Smooth muscle cell (in vitro differentiated cells): ENCODE results near the gene DOCK3. TPM values are rescaled to one million over a fixed set of nuclear protein-coding genes. Genes with fewer than 3 reads are reported as not detected.

Experiments used
- DNase-seq: peaks from one replicate; lab custom pipeline; 2025; ENCODE audit not compliant: unreplicated experiment; lab: John Stamatoyannopoulos, UW
- H2AFZ ChIP-seq: fragments of 200-600 bp; sonication (generic); 2 replicates; pipeline ENCODE4 v1.6.0; 2016; ENCODE audit warnings: antibody characterized with exemption, low read depth, mild to moderate bottlenecking
- H3F3A ChIP-seq: fragments of 200-600 bp; sonication (generic); 2 replicates; pipeline ENCODE4 v1.6.0; 2017; ENCODE audit warnings: antibody characterized with exemption, low read depth
- H3K27ac ChIP-seq: fragments of 200-600 bp; sonication (generic); 2 replicates; pipeline ENCODE4 v1.5.1; 2016; ENCODE audit warnings: low read depth, mild to moderate bottlenecking
- H3K27me3 ChIP-seq: fragments of 200-600 bp; sonication (generic); 2 replicates; pipeline ENCODE4 v1.6.1; 2016; ENCODE audit warnings: low read depth, mild to moderate bottlenecking
- H3K36me3 ChIP-seq: fragments of 200-600 bp; sonication (generic); 2 replicates; pipeline ENCODE4 v1.5.1; 2016; ENCODE audit warnings: low read depth
- H3K4me1 ChIP-seq: fragments of 200-600 bp; sonication (generic); 2 replicates; pipeline ENCODE4 v1.5.1; 2016; ENCODE audit warnings: low read depth
- H3K4me2 ChIP-seq: fragments of 200-600 bp; sonication (generic); 2 replicates; pipeline ENCODE4 v1.6.0; 2016; ENCODE audit warnings: mild to moderate bottlenecking
- H3K4me3 ChIP-seq: fragments of 200-600 bp; sonication (generic); 2 replicates; pipeline ENCODE4 v1.5.1; 2016; ENCODE audit warnings: mild to moderate bottlenecking
- H3K79me2 ChIP-seq: fragments of 200-600 bp; sonication (generic); 2 replicates; pipeline ENCODE4 v1.6.0; 2016; ENCODE audit warnings: low read depth, mild to moderate bottlenecking
- H3K9ac ChIP-seq: fragments of 200-600 bp; sonication (generic); 2 replicates; pipeline ENCODE4 v1.6.0; 2016; ENCODE audit warnings: low read depth
- H3K9me3 ChIP-seq: fragments of 200-600 bp; sonication (generic); replicated peaks from 2 replicates; pipeline ENCODE4 v1.5.1; 2016; ENCODE audit warnings: low read depth
- H4K20me1 ChIP-seq: fragments of 200-600 bp; sonication (generic); 2 replicates; pipeline ENCODE4 v1.6.0; 2016; ENCODE audit warnings: low read depth
- CTCF ChIP-seq: fragments of 200-600 bp; sonication (generic); IDR thresholded peaks from 2 replicates; pipeline ENCODE4 v1.5.1; 2017; ENCODE audit warnings: borderline replicate concordance, mild to moderate bottlenecking, antibody characterized with exemption; ENCODE audit not compliant: insufficient read depth, poor library complexity, severe bottlenecking
- WGBS: methylation state at CpG from one replicate; pipeline ENCODE4 v1.1.7; 2016; ENCODE audit warnings: low lambda C conversion rate; 5-methylcytosine and 5-hydroxymethylcytosine counted together
- polyA plus RNA-seq: library from polyadenylated mRNA; unstranded; fragments of >200 nt; fragmentation: Nextera tagmentation; extraction: Ambion mirVana; gene quantifications from 2 replicates; pipeline ENCODE4 v1.2.1, GENCODE V29; 2016
- total RNA-seq: library from RNA; depleted of rRNA; stranded (reverse); fragments of >200 nt; gene quantifications from 2 replicates; pipeline ENCODE4 v1.2.3, GENCODE V29; 2014

The DOCK3 gene
- total and polyA plus RNA-seq, 2 experiments from 2014 or later: 0.29 to 2.2 TPM

GRCh38 chr3:50672656-50673055 lies 2.1 kb upstream of the DOCK3 start:
- H3K4me2 ChIP-seq: no peak overlapping the region
- H3K36me3 ChIP-seq: no peaks in the 10 kb centered on the region
- no peak overlapping the region for H3K4me3 ChIP-seq
- TF ChIP-seq CTCF: no peak
- 93% methylated on average over 3 of the region's 3 CpGs for WGBS
- no peak overlapping the region for H3K27ac ChIP-seq
- no peaks in the 10 kb centered on the region for H3K9me3 ChIP-seq
- peaks cover 19% of the 10 kb centered on the region for H3K4me1 ChIP-seq
- peaks cover 3% of the 10 kb centered on the region for H3F3A ChIP-seq
- no peak overlapping the region for H3K9ac ChIP-seq
- peaks cover 51% of the 10 kb centered on the region for H3K27me3 ChIP-seq
- DNase-seq: no peak
- no peak overlapping the region for H2AFZ ChIP-seq
- H3K79me2 ChIP-seq: no peaks in the 10 kb centered on the region
- H4K20me1 ChIP-seq: no peaks in the 10 kb centered on the region

- Histone ChIP-seq H3K79me2 (no peaks in the 10 kb centered on the region), H3K36me3 (no peaks in the 10 kb centered on the region), H2AFZ (no peak overlapping the region), H4K20me1 (no peaks in the 10 kb centered on the region), H3K9me3 (no peaks in the 10 kb centered on the region), H3F3A (peaks cover 3% of the 10 kb centered on the region), H3K4me2 (no peak overlapping the region), H3K27me3 (peaks cover 61% of the 10 kb centered on the region), H3K9ac (no peak overlapping the region), H3K4me1 (peaks cover 19% of the 10 kb centered on the region), H3K4me3 (no peak overlapping the region), H3K27ac (no peak overlapping the region)
- DNase-seq: no peak
- TF ChIP-seq CTCF: no peak
- WGBS: 42% methylated on average over 3 of the region's 3 CpGs
These were observed 796 bp upstream of the DOCK3 start for GRCh38 chr3:50673931-50674330.

- no peak overlapping the region for H2AFZ ChIP-seq
- H3K79me2 ChIP-seq: no peaks in the 10 kb centered on the region
- H3K9ac ChIP-seq: no peak overlapping the region
- H3K4me1 ChIP-seq: peaks cover 19% of the 10 kb centered on the region
- peaks cover 3% of the 10 kb centered on the region for H3F3A ChIP-seq
- H3K36me3 ChIP-seq: no peaks in the 10 kb centered on the region
- DNase-seq: no peak
- H3K27me3 ChIP-seq: peaks cover 70% of the 10 kb centered on the region
- no peaks in the 10 kb centered on the region for H4K20me1 ChIP-seq
- peak; percentile 42 for TF ChIP-seq CTCF
- WGBS: 3% methylated on average over 34 of the region's 65 CpGs
- no peaks in the 10 kb centered on the region for H3K9me3 ChIP-seq
- peak overlapping the region; percentile 89 for H3K4me2 ChIP-seq
- H3K4me3 ChIP-seq: peak overlapping the region; percentile 50
- H3K27ac ChIP-seq: no peak overlapping the region
These were observed 678 bp downstream of the DOCK3 start for GRCh38 chr3:50675179-50676030.
